Nephron (organoid): ENCODE results near the gene DIP2C.

Experiments
- H3K27ac Mint-ChIP-seq, 3 experiments: 2 replicates each; pipeline ENCODE4 v1.8.0; 2020; ENCODE audit warnings: mixed read lengths in 3 of 3, mild to moderate bottlenecking in 2 of 3, moderate library complexity in 1 of 3
- H3K27me3 Mint-ChIP-seq: 2 replicates; pipeline ENCODE4 v1.8.0; 2021; ENCODE audit warnings: low read depth, mild to moderate bottlenecking, moderate library complexity, mixed read lengths
- H3K36me3 Mint-ChIP-seq: 2 replicates; pipeline ENCODE4 v1.8.0; 2020; ENCODE audit warnings: low read depth, mixed read lengths
- H3K4me1 Mint-ChIP-seq: 2 replicates; pipeline ENCODE4 v1.8.0; 2020; ENCODE audit warnings: mixed read lengths
- H3K4me3 Mint-ChIP-seq, 3 experiments: 2 replicates each; pipeline ENCODE4 v1.8.0; 2020; ENCODE audit warnings: mild to moderate bottlenecking in 3 of 3, mixed read lengths in 3 of 3, moderate library complexity in 2 of 3
- H3K9me3 Mint-ChIP-seq: 2 replicates; pipeline ENCODE4 v1.8.0; 2020; ENCODE audit warnings: mixed read lengths
- CTCF ChIP-seq, 3 experiments: fragments of 200-600 bp; sonication (generic); IDR thresholded peaks; one replicate each; pipeline ENCODE4 v1.5.0; 2021; ENCODE audit warnings: antibody characterized with exemption in 3 of 3; ENCODE audit not compliant: unreplicated experiment in 3 of 3

The DIP2C gene

GRCh38 chr10:600876-601659 lies 88.4 kb downstream of the DIP2C start:
- Mint-ChIP-seq H3K36me3 (no peaks in the 10 kb centered on the region), H3K4me1 (peaks cover 53% of the 10 kb centered on the region), H3K27me3 (peaks cover 4% of the 10 kb centered on the region), H3K27ac (no peak overlapping the region), H3K4me3 (no peak overlapping the region), H3K9me3 (no peaks in the 10 kb centered on the region)
- no peak for TF ChIP-seq CTCF (IDR thresholded peaks at IDR 0.05; ENCODE audit: unreplicated experiment in 3 of 3)

GRCh38 chr10:600234-600633 lies 89.2 kb downstream of the DIP2C start:
- Mint-ChIP-seq H3K27me3 (peaks cover 4% of the 10 kb centered on the region), H3K4me3 (no peak overlapping the region), H3K9me3 (no peaks in the 10 kb centered on the region), H3K4me1 (peaks cover 47% of the 10 kb centered on the region), H3K27ac (no peak overlapping the region), H3K36me3 (no peaks in the 10 kb centered on the region)
- no peak for TF ChIP-seq CTCF (IDR thresholded peaks at IDR 0.05; ENCODE audit: unreplicated experiment in 3 of 3)

GRCh38 chr10:599767-600166 lies 89.7 kb downstream of the DIP2C start:
- H3K27me3 Mint-ChIP-seq, result peaks cover 4% of the 10 kb centered on the region
- H3K36me3 Mint-ChIP-seq, result no peaks in the 10 kb centered on the region
- H3K4me1 Mint-ChIP-seq, result peaks cover 42% of the 10 kb centered on the region
- TF ChIP-seq CTCF (IDR thresholded peaks at IDR 0.05; ENCODE audit: unreplicated experiment in 3 of 3), result no peak
- H3K27ac Mint-ChIP-seq, result no peak overlapping the region
- H3K9me3 Mint-ChIP-seq, result no peaks in the 10 kb centered on the region
- no peak overlapping the region for H3K4me3 Mint-ChIP-seq

- Mint-ChIP-seq H3K27ac (peak overlapping the region; percentile 15 to 37 (median 17)), H3K27me3 (peaks cover 4% of the 10 kb centered on the region), H3K36me3 (no peaks in the 10 kb centered on the region), H3K4me1 (peaks cover 41% of the 10 kb centered on the region), H3K9me3 (no peaks in the 10 kb centered on the region), H3K4me3 (no peak overlapping the region)
- no peak for TF ChIP-seq CTCF (IDR thresholded peaks at IDR 0.05; ENCODE audit: unreplicated experiment in 3 of 3)
Observed at GRCh38 chr10:598415-599170, 90.9 kb downstream of the DIP2C start.

GRCh38 chr10:597976-598375 lies 91.5 kb downstream of the DIP2C start:
- Mint-ChIP-seq H3K4me1 (peaks cover 42% of the 10 kb centered on the region), H3K27me3 (peaks cover 4% of the 10 kb centered on the region), H3K36me3 (no peaks in the 10 kb centered on the region), H3K9me3 (no peaks in the 10 kb centered on the region), H3K4me3 (no peak overlapping the region), H3K27ac (peak overlapping the region in 1 of 3 experiments; percentile 15)
- TF ChIP-seq CTCF (IDR thresholded peaks at IDR 0.05; ENCODE audit: unreplicated experiment in 3 of 3), result no peak
